Colonic mucosa (tissue), 4 donors: ENCODE results near the gene RHBDL3. TPM values are rescaled to one million over a fixed set of nuclear protein-coding genes. Genes with fewer than 3 reads are reported as not detected.
A peak's percentile ranks its signal among the peaks of the same experiment; 100 is the strongest.
"Not testable (repeated sequence)": the region's sequence is repeated elsewhere in the genome, so short reads cannot be mapped to it uniquely, and the experiment has no call there.

Experiments
- DNase-seq: peaks from one replicate; pipeline ENCODE4 v3.0.0-alpha.2; 2020
- H3K27ac ChIP-seq: fragments of 200-600 bp; one replicate; pipeline ENCODE4 v1.8.0; 2021
- H3K27me3 ChIP-seq: fragments of 200-600 bp; one replicate; pipeline ENCODE4 v1.8.0; 2021
- H3K36me3 ChIP-seq: fragments of 200-600 bp; one replicate; pipeline ENCODE4 v1.8.0; 2021
- H3K4me1 ChIP-seq: fragments of 200-600 bp; one replicate; pipeline ENCODE4 v1.8.0; 2021; ENCODE audit warnings: mild to moderate bottlenecking
- H3K4me3 ChIP-seq: fragments of 200-600 bp; one replicate; pipeline ENCODE4 v1.8.0; 2021
- H3K9ac ChIP-seq, 2 donors: one replicate each; pipeline ENCODE4 v1.7.0; 2013; ENCODE audit warnings: control low read depth in 2 of 2, low read depth in 2 of 2, low read length in 2 of 2
- H3K9me3 ChIP-seq: fragments of 200-600 bp; one replicate; pipeline ENCODE4 v1.8.0; 2021
- intact Hi-C: fragments of 100-400 bp; cut with DNase I; formaldehyde crosslinking; loops from one replicate; pipeline ENCODE4 v1.14.1; 2022
- total RNA-seq, 2 donors: library from RNA; stranded (reverse); fragmentation: NEBNext Ultra II Directional in 1 of 2; extraction: Animal tissue kit (Norgen Biotek cat#: 25700) in 1 of 2; gene quantifications; one replicate each; pipeline ENCODE4 v1.2.1, GENCODE V29; 2021
- TF ChIP-seq, protein P1 (sequence below): fragments of 200-600 bp; IDR thresholded peaks from one replicate; pipeline ENCODE4 v1.8.0; 2022; ENCODE audit warnings: antibody characterized with exemption, mild to moderate bottlenecking
- donor health status: healthy.
- donor health status: DM: no; HTN: no; CAD: no.
- donor health status: DM: no; HTN: no; CAD: no.

The RHBDL3 gene
- total RNA-seq, 2 donors from 2014 or later: 0.53 to 0.62 TPM

DNA sequence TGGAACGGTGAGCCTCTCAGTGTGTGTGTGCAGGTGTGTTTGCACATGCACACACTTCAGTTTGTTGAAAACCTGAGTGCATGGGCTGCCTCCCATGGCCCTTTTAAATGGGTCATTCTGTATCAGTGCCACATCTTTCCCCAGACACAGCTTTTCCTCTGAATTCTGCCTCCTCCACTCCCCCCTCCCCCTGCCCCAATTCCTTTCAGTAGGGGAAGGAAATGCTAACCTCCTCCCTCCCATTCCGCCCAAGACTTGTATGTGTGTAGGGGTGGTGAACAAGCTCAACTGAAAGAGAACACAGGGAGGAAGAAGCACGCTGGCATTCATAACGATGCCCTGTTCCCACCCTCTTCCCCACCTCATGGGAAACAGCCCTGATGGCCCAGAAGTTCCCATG lies 42.0 kb downstream of the RHBDL3 start:
- Histone ChIP-seq H3K9ac (no peak overlapping the region), H3K4me3 (no peak overlapping the region), H3K9me3 (no peaks in the 10 kb centered on the region), H3K36me3 (no peaks in the 10 kb centered on the region), H3K27ac (no peak overlapping the region), H3K4me1 (no peaks in the 10 kb centered on the region), H3K27me3 (no peaks in the 10 kb centered on the region)
- no peak for DNase-seq
- TF ChIP-seq, protein P1, sequence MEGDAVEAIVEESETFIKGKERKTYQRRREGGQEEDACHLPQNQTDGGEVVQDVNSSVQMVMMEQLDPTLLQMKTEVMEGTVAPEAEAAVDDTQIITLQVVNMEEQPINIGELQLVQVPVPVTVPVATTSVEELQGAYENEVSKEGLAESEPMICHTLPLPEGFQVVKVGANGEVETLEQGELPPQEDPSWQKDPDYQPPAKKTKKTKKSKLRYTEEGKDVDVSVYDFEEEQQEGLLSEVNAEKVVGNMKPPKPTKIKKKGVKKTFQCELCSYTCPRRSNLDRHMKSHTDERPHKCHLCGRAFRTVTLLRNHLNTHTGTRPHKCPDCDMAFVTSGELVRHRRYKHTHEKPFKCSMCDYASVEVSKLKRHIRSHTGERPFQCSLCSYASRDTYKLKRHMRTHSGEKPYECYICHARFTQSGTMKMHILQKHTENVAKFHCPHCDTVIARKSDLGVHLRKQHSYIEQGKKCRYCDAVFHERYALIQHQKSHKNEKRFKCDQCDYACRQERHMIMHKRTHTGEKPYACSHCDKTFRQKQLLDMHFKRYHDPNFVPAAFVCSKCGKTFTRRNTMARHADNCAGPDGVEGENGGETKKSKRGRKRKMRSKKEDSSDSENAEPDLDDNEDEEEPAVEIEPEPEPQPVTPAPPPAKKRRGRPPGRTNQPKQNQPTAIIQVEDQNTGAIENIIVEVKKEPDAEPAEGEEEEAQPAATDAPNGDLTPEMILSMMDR: no peak
- intact Hi-C loops: no loop called here

DNA sequence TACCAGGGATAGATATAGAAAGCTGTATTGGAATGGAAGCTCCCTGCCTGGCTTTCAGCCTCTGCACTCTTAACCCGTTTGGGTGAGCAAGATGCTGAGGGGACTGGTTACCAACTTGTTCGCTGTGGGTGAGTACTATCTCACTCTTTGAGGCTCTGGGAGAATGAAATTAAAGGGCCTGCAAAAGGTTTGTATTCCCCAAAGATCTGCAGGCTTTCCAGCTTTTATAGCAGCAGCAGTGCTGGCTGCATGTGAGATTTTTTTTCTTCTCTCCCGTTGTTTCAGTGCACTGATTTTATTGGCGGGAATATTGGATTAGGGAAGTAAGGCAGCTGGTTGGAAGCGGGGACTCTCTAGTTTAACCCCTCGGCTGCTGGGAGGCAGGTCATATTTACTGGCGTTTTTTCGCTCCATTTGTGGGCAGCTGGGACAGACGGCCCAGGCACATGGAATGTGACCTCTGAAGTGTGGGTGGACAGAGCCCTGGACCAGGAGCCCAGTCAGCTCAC lies 45.5 kb downstream of the RHBDL3 start:
- DNase-seq: no peak
- Histone ChIP-seq H3K27me3 (no peaks in the 10 kb centered on the region), H3K9ac (peak overlapping the region in 1 of 2 donors; percentile 12), H3K36me3 (no peaks in the 10 kb centered on the region), H3K4me1 (no peaks in the 10 kb centered on the region), H3K9me3 (no peaks in the 10 kb centered on the region), H3K27ac (no peak overlapping the region), H3K4me3 (no peak overlapping the region)
- TF ChIP-seq, protein P1: no peak
- intact Hi-C loops: no loop called here

DNA sequence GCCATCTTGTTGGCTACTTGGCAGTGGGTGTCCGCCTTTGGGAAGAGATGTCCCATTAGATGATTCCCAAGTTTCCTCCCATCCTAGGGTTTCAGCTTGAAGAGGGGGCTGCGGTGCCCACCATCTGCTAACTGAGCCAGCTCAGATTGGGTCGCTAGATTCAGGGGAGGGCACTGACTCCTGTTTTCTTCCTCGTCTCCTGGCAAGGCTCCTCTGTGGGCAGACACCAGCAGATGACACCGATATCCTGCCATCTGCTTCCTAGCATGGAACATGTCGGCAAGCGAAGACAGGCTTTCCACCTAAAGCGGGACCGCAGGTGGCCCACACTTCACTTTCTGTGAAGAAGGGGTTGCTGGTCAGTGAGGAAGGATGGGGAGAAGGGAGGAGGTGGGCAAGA lies 49.0 kb downstream of the RHBDL3 start:
- H3K4me3 ChIP-seq: no peak overlapping the region
- DNase-seq: no peak
- H3K27ac ChIP-seq: no peak overlapping the region
- H3K4me1 ChIP-seq: no peaks in the 10 kb centered on the region
- intact Hi-C loops: no loop called here
- H3K27me3 ChIP-seq: no peaks in the 10 kb centered on the region
- TF ChIP-seq, protein P1: no peak
- no peaks in the 10 kb centered on the region for H3K36me3 ChIP-seq
- H3K9ac ChIP-seq: no peak overlapping the region
- H3K9me3 ChIP-seq: no peaks in the 10 kb centered on the region

DNA sequence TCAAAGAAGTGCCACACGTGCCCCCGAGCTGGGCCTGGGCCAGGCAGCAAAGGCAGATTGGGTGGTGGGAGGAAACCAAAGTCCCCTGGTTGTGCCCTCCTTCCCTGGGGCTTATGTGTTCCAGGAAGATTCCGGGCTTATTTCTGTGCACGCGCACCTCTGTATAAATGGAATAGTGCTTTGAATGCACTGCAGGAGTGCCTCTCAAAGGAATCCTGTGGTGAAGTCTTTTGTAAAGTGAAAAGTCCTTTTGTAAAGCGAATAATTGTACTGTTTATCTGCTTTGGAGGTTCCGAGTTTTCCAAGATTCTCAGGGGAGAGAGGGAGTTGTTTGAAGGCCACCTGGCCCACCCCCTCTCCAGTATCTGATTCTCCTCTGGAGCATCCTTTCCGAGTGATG lies 49.5 kb downstream of the RHBDL3 start:
- Histone ChIP-seq H3K9me3 (no peaks in the 10 kb centered on the region), H3K4me1 (no peaks in the 10 kb centered on the region), H3K27me3 (no peaks in the 10 kb centered on the region), H3K4me3 (no peak overlapping the region), H3K27ac (no peak overlapping the region), H3K9ac (no peak overlapping the region), H3K36me3 (no peaks in the 10 kb centered on the region)
- no peak for DNase-seq
- intact Hi-C loops: no loop called here
- TF ChIP-seq, protein P1: no peak

DNA sequence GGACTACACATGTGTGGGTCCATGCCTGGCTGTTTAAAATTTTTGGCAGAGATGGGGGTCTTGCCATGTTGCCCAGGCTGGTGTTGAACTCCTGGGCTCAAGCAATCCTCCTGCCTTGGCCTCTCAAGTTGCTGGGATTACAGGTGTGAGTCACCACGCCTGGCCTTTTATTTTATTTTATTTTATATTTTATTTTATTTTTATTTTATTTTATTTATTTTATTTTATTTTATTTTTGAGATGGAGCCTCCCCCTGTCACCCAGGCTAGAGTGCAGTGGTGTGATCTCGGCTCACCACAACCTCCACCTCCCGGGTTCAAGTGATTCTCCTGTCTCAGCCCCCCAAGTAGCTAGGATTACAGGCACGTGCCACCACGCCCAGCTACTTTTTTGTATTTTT lies 51.0 kb downstream of the RHBDL3 start:
- DNase-seq, H3K9ac ChIP-seq, intact Hi-C loops, H3K9me3 ChIP-seq, H3K27ac ChIP-seq, H3K4me3 ChIP-seq, H3K27me3 ChIP-seq, H3K36me3 ChIP-seq, H3K4me1 ChIP-seq: not testable (repeated sequence)

DNA sequence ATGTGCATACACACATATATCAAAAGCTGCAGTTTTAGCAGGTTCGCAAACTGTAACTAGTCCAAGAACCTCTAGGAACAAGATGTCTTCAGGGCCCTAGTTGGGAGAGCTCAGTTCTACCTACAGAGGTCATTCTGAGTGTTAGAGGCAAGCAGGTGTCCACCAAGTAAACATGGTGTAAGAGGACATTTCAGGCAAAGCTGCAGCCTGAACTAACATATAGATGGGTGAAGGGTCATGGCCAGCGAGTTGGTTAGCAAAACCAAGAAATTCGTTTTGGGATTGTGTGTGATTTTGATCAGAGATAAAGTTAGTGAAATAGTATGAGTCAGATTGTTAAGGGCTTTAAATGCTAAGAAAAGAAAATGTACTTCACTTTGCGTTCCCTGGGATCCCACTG lies 51.7 kb downstream of the RHBDL3 start:
- no peaks in the 10 kb centered on the region for H3K27me3 ChIP-seq
- H3K36me3 ChIP-seq: no peaks in the 10 kb centered on the region
- TF ChIP-seq, protein P1: no peak
- H3K4me3 ChIP-seq: no peak overlapping the region
- no peaks in the 10 kb centered on the region for H3K4me1 ChIP-seq
- H3K27ac ChIP-seq: no peak overlapping the region
- no peak overlapping the region for H3K9ac ChIP-seq
- intact Hi-C loops: no loop called here
- no peak for DNase-seq
- H3K9me3 ChIP-seq: no peaks in the 10 kb centered on the region
